NCI-H2107 treated with DMSO at 0.1 percent for 48 hours (cell line): ENCODE results near the gene HMGN4.

Source experiments
- DNase-seq: peaks from one replicate; lab custom pipeline; 2025; ENCODE audit not compliant: unreplicated experiment; lab: John Stamatoyannopoulos, UW

The HMGN4 gene

GRCh38 chr6:26576929-26577719, 39.0 kb downstream of the HMGN4 start:
- no peak for DNase-seq

DNA sequence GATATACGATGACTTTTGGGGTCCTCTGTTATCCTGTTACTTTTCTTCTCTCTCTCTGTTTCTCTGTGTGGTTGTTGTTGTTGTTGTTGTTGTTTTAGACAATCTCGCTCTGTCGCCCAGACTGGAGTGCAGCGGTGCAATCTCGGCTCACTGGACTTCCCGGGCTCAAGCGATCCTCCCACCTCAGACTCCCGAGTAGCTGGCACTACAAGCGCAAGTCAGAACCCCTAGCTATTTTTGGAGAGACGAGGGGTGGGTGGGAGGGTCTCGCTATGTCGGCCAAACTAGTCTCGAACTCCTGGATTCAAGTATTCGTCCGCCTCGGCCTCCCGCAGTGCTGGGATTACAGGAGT, 39.5 kb downstream of the HMGN4 start:
- no peak for DNase-seq

DNA sequence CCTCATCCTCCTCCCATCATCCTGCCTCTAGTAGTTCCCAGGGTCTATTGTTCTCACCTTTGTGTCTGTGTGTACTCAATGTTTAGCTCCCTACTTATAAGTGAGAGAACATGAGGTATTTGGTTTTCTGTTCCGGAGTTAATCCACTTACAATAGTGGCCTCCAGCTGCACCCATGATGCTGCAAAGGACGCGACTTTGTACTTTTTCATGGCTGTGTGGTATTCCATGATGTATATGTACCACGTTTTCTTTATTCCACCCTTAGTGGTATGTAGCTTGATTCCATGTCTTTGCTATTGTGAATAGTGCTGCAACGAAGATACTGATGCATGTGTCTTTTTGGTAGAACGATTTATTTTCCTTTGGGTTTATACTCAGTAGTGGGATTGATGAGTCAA, 40.1 kb downstream of the HMGN4 start:
- no peak for DNase-seq

DNA sequence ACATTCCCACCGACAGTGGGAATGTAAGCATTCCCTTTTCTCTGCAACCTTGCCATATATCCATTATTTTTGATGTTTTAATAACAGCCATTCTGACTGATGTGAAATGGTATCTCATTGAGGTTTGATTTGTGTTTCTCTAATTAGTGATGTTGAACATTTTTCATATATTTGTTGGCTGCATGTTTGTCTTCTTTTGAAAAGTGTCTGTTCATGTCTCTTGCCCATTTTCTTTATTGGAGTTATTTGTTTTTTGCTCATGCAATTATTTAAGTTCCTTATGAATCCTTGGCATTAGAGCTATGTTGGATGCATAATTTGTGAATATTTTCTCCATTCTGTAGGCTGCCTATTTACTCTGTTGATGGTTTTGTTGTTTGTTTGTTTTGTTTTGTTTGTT, 40.6 kb downstream of the HMGN4 start:
- DNase-seq, result no peak

DNA sequence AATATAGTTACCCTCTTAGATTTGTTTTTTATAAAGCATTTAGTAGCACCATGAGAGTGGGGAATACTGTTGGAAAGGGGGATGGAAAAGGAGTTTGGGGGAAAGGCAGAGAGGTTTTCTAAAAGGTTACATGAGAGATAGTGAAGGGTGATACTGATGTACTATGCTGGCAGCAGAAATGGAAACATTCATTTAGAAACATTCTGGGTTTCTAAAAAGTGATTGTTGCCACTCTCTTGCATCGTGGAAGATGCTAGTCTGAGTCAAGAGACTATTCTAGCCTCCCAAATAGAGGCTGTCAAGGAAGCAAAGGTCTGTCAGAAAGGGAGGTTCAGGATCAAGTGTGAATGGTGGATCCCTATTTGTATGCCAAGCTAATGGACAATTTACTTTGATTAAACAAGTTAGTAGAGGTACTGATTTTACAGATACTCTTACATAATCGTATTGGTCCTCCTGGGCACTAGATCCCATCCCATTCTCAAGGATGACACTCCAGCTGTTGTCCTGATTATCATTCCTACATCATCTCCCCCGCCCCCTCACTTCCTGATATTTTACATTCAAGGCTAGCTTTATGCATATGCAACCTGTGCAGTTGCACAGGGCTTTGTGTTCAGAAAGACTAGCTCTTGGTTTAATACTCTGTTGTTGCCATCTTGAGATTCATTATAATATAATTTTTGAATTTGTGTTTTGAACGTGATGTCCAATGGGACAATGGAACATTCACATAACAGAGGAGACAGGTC, 43.2 kb downstream of the HMGN4 start:
- no peak for DNase-seq

DNA sequence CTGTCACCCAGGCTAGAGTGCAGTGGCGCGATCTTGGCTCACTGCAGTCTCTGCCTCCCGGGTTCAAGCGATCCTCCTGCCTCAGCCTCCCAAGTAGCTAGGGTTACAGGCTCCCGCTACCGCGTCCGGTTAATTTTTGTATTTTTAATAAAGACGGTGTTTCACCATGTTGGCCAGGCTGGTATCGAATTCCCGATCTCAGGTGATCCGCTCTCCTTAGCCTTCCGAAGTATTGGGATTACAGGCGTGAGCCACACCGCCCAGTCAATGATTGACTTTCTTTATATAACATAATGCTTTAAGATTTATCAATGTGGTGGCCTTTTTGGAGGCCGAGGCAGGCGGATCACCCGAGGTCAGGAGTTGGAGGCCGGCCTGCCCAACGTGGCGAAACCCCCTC, 50.8 kb downstream of the HMGN4 start:
- DNase-seq, result no peak

- DNase-seq, result no peak
Measured at GRCh38 chr6:26592649-26593048, 54.5 kb downstream of the HMGN4 start.

DNA sequence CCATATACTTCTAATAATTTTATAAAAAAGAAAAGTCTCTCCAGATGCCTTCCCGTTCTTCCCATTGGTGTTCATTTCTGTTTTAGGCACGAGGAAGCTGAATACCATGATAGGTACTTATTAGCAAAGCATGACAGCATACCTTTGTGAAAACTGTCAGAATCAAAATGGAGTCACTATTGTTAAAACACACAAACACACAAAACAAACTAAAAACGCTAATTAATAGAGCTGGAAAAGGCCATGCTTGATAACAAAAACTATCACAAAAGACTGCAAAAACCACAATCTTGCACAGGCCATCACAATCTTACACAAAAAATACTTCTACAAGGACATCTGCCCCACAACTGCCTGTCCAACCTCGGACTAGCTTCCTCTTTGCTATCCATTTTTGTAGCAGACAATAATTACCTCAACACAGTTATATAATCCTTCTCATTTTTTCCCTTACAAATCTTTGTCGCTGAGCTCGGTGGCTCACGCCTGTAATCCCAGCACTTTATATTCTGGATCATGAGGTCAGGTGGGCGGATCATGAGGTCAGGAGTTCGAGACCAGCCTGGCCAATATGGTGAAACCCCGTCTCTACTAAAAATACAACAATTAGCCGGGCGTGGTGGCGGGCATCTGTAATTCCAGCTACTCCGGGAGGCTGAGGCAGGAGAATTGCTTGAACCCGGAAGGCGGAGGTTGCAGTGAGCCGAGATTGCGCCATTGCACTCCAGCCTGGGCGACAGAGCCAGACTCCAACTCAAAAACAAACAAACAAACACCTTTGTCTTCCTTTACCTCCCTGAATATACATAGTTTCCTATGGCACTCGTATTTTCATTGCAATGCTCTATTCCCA, 55.3 kb downstream of the HMGN4 start:
- no peak for DNase-seq

DNA sequence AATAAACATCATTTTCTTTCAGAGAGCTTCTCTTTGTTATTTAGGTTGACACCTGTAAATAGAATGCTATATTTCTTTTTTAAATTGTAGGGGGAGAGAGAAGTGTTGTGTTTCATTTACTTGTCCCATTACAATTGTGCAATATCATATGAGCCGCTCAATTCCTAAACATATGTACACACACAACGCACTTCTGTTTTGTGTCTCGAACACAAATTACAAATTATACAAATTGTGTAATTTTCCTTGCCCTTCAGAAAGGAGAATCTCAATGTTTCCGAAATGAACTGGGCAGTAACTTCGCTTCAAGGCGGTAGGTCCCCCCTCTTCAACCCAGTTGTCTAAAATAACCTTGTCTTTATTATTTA, 55.9 kb downstream of the HMGN4 start:
- no peak for DNase-seq

GRCh38 chr6:26594730-26595632, 56.8 kb downstream of the HMGN4 start:
- no peak for DNase-seq

GRCh38 chr6:26595669-26596269, 57.6 kb downstream of the HMGN4 start:
- DNase-seq, result peak; percentile 40
